ENCODE results near the gene ASPSCR1. TPM values are rescaled to one million over a fixed set of nuclear protein-coding genes. Genes with fewer than 3 reads are reported as not detected.

ASPSCR1 gene
- total and polyA plus RNA-seq, 9 of the 15 experiments (the other 6 are each of a cell fraction or from before 2014, with no cell fraction given): 0.90 to 36.9 (median 11.6) TPM

GRCh38 chr17:82049521-82049971 is 72.1 kb downstream of the ASPSCR1 start:
- Histone ChIP-seq H3K9ac (ENCODE audit: insufficient read depth in 1 of 2, low read depth in 2 of 2, low read length in 2 of 2) (peak overlapping the region in 1 of 2 experiments; percentile 97; a peak in 2 of 4 replicates), H3K4me3 (no peak overlapping the region), H4K20me1 (replicated peaks; ENCODE audit: control insufficient read depth, insufficient read depth, low read length) (0 out of 2 replicates have a peak, but pooled peaks cover 4% of the 10 kb centered on the region), H2AFZ (ENCODE audit: low read depth, low read length) (no peak overlapping the region), H3K4me1 (replicated peaks in 1 of 2; ENCODE audit: control insufficient read depth in 2 of 2, insufficient read depth in 2 of 2, low read length in 2 of 2) (peaks cover 6 to 76% of the 10 kb centered on the region in 2 experiments; a peak in 3 of 5 replicates), H3K4me2 (ENCODE audit: insufficient read depth, low read length) (no peak overlapping the region), H3K27ac (ENCODE audit: extremely low read depth, low read depth, low read length) (no peak overlapping the region), H3K9me1 (ENCODE audit: control insufficient read depth, insufficient read depth, low read length) (peaks cover 2% of the 10 kb centered on the region), H3K36me3 (ENCODE audit: control insufficient read depth, insufficient read depth, low read length) (peaks cover 54% of the 10 kb centered on the region; the same call in 2 of the 3 replicates), H3K79me2 (ENCODE audit: control insufficient read depth, insufficient read depth, low read length) (peaks cover 28% of the 10 kb centered on the region), H3K27me3 (ENCODE audit: control insufficient read depth in 2 of 2, insufficient read depth in 2 of 2, low read length in 2 of 2) (no peaks in the 10 kb centered on the region), H3K9me3 (replicated peaks; ENCODE audit: control insufficient read depth, insufficient read depth, low read depth, low read length) (no peaks in the 10 kb centered on the region)
- no peak for FAIRE-seq
- CTCF ChIA-PET (ENCODE audit: low intra/inter-chr PET ratio): no interaction called here
- 97% methylated on average over 13 of the region's 16 CpGs for WGBS (ENCODE audit: insufficient coverage, low coverage, missing lambda C conversion rate)
- BruUV-seq (replicated peaks): no TSS peak
- intact Hi-C loops (cut with micrococcal nuclease): no loop called here
- TF ChIP-seq TBP (optimal IDR thresholded peaks at IDR 0.05; ENCODE audit: low read depth, low read length): no peak
- TF ChIP-seq XRCC5 (IDR thresholded peaks at IDR 0.05; ENCODE audit: low read depth, low read length): no peak
- no peak for TF ChIP-seq LEF1 (IDR thresholded peaks at IDR 0.05)
- TF ChIP-seq ELK1 (CRISPR knock-in tag; IDR thresholded peaks at IDR 0.05): no peak
- TF ChIP-seq KHSRP (IDR thresholded peaks at IDR 0.05): no peak
- TF ChIP-seq CC2D1A (IDR thresholded peaks at IDR 0.05): no peak
- no peak for TF ChIP-seq SRSF3 (IDR thresholded peaks at IDR 0.05; ENCODE audit: insufficient read depth, low read length)
- no peak for TF ChIP-seq SAP30 (IDR thresholded peaks at IDR 0.05; ENCODE audit: borderline replicate concordance, insufficient read depth, low read depth, low read length, poor library complexity, severe bottlenecking)
- no peak for TF ChIP-seq JUN (IDR thresholded peaks at IDR 0.05; ENCODE audit: borderline replicate concordance, low read depth, low read length)
- no peak for TF ChIP-seq JUN (CRISPR knock-in tag; IDR thresholded peaks at IDR 0.05; ENCODE audit: borderline replicate concordance)
- no peak for TF ChIP-seq ZNF57 (CRISPR knock-in tag; IDR thresholded peaks at IDR 0.05)
- TF ChIP-seq KDM1A (IDR thresholded peaks at IDR 0.05): no peak
- TF ChIP-seq FOXJ2 (tag; IDR thresholded peaks at IDR 0.05): no peak
- TF ChIP-seq TEAD1 (CRISPR knock-in tag; IDR thresholded peaks at IDR 0.05): no peak
- TF ChIP-seq HDGF (IDR thresholded peaks at IDR 0.05): no peak
- ATAC-seq: no peak
- in situ Hi-C loops (cut with MboI): no loop called here
- POLR2A ChIA-PET: interaction anchor here (0.6 to 1.0 kb wide), 3 partner anchors 12 to 53 kb away, joined by 3 read pairs; partner anchors contain the start of gene DCXR
- peak in 1 of 4 experiments; percentile 8 for DNase-seq (ENCODE audit: extremely low read depth in 1 of 4, low spot score in 3 of 4)

Measured in K562 (cell line).